HEK293 (cell line): ENCODE results near the gene UBE2G2.

Source experiments
- CTCF ChIA-PET: fragments of 350-600 bp; formaldehyde crosslinking; extraction: SDS; loops from one replicate; lab custom pipeline; 2021; ENCODE audit warnings: antibody characterized with exemption; lab: Yijun Ruan, JAX
- POLR2A ChIA-PET: fragments of 300-600 bp; formaldehyde crosslinking; extraction: SDS; loops from one replicate; lab custom pipeline; 2020; ENCODE audit warnings: antibody characterized with exemption, inconsistent platforms; lab: Yijun Ruan, JAX
- H3K27ac ChIP-seq: fragments of 200-500 bp; sonication (Bioruptor generic); 2 replicates; pipeline ENCODE4 v1.5.1; 2014; ENCODE audit warnings: low read depth, low read length, control low read depth, inconsistent platforms; ENCODE audit errors: extremely low read depth
- H3K36me3 ChIP-seq, 2 experiments: fragments of 200-500 bp in 1 of 2; sonication (Bioruptor generic) in 1 of 2; 1 replicate in 1 of 2; 2 replicates in 1 of 2; pipeline ENCODE4 v1.5.1; 2014 to 2017; ENCODE audit warnings: inconsistent platforms in 2 of 2, low read length in 2 of 2; ENCODE audit not compliant: control insufficient read depth in 2 of 2, insufficient read depth in 1 of 2
- H3K4me1 ChIP-seq: fragments of 200-500 bp; sonication (Bioruptor generic); 2 replicates; pipeline ENCODE4 v1.5.1; 2014; ENCODE audit warnings: mild to moderate bottlenecking, low read length, inconsistent platforms; ENCODE audit not compliant: control insufficient read depth, insufficient read depth
- H3K4me3 ChIP-seq: 2 replicates; pipeline ENCODE4 v1.5.1; 2011; ENCODE audit warnings: low read depth, mild to moderate bottlenecking, control low read depth, low read length, moderate library complexity
- H3K9me3 ChIP-seq: fragments of 200-500 bp; sonication (Bioruptor generic); 2 replicates; pipeline ENCODE4 v1.5.1; 2014; ENCODE audit warnings: low read depth, low read length, inconsistent platforms; ENCODE audit not compliant: control insufficient read depth, insufficient read depth
- KLF1 ChIP-seq: fragments of 450-650 bp; formaldehyde crosslinking; IDR thresholded peaks from 2 replicates; pipeline ENCODE4 v1.5.1; 2016; ENCODE audit warnings: missing biosample characterization, missing genetic modification characterization
- ZBTB17 ChIP-seq: fragments of 450-650 bp; formaldehyde crosslinking; IDR thresholded peaks from 2 replicates; pipeline ENCODE4 v1.5.1; 2016; ENCODE audit warnings: missing biosample characterization, missing genetic modification characterization
- ZBTB21 ChIP-seq: fragments of 450-650 bp; formaldehyde crosslinking; IDR thresholded peaks from 2 replicates; pipeline ENCODE4 v1.5.1; 2017; ENCODE audit warnings: missing biosample characterization, missing genetic modification characterization
- ZBTB8A ChIP-seq: fragments of 450-650 bp; formaldehyde crosslinking; IDR thresholded peaks from 2 replicates; pipeline ENCODE4 v1.5.1; 2016; ENCODE audit warnings: missing biosample characterization, missing genetic modification characterization
- ZFHX2 ChIP-seq: fragments of 450-650 bp; formaldehyde crosslinking; conservative IDR thresholded peaks from 2 replicates; pipeline ENCODE4 v1.5.1; 2016; ENCODE audit warnings: missing biosample characterization, missing genetic modification characterization
- ZNF10 ChIP-seq: fragments of 450-650 bp; formaldehyde crosslinking; IDR thresholded peaks from 2 replicates; pipeline ENCODE4 v1.5.1; 2017; ENCODE audit warnings: missing biosample characterization, missing genetic modification characterization
- ZNF16 ChIP-seq: fragments of 450-650 bp; formaldehyde crosslinking; IDR thresholded peaks from 2 replicates; pipeline ENCODE4 v1.5.1; 2016; ENCODE audit warnings: low read depth, missing biosample characterization, missing genetic modification characterization
- ZNF24 ChIP-seq: fragments of 450-650 bp; formaldehyde crosslinking; IDR thresholded peaks from 2 replicates; pipeline ENCODE4 v1.5.1; 2016; ENCODE audit warnings: missing biosample characterization, missing genetic modification characterization
- ZNF274 ChIP-seq, 2 experiments: fragments of 200-500 bp in 1 of 2; fragments of 450-650 bp in 1 of 2; sonication (Bioruptor generic) in 1 of 2; formaldehyde crosslinking in 1 of 2; IDR thresholded peaks; 2 replicates each; pipeline versions ENCODE4 v1.5.1 to v1.6.1; 2014 to 2016; ENCODE audit warnings: borderline replicate concordance in 1 of 2, inconsistent platforms in 1 of 2, low read length in 1 of 2, missing biosample characterization in 1 of 2, missing genetic modification characterization in 1 of 2
- ZNF48 ChIP-seq: fragments of 450-650 bp; formaldehyde crosslinking; IDR thresholded peaks from 2 replicates; pipeline ENCODE4 v1.5.1; 2016; ENCODE audit warnings: missing biosample characterization, missing genetic modification characterization
- ZNF600 ChIP-seq: fragments of 450-650 bp; formaldehyde crosslinking; IDR thresholded peaks from 2 replicates; pipeline ENCODE4 v1.5.1; 2016; ENCODE audit warnings: missing biosample characterization, missing genetic modification characterization
- ZNF629 ChIP-seq: fragments of 450-650 bp; formaldehyde crosslinking; IDR thresholded peaks from 2 replicates; pipeline ENCODE4 v1.5.1; 2017; ENCODE audit warnings: missing biosample characterization, missing genetic modification characterization
- ZNF76 ChIP-seq: fragments of 450-650 bp; formaldehyde crosslinking; IDR thresholded peaks from 2 replicates; pipeline ENCODE4; 2016; ENCODE audit warnings: low read depth, missing biosample characterization, missing genetic modification characterization, borderline replicate concordance
- TF ChIP-seq, protein P1 (sequence below): fragments of 450-650 bp; formaldehyde crosslinking; IDR thresholded peaks from 2 replicates; pipeline ENCODE4 v1.5.1; 2016; ENCODE audit warnings: missing biosample characterization, missing genetic modification characterization
- TF ChIP-seq, protein P2 (sequence below): fragments of 450-650 bp; formaldehyde crosslinking; conservative IDR thresholded peaks from 2 replicates; pipeline ENCODE4 v1.5.1; 2016; ENCODE audit warnings: low read depth, missing biosample characterization, missing genetic modification characterization
- TF ChIP-seq, protein P3 (sequence below): fragments of 450-650 bp; formaldehyde crosslinking; IDR thresholded peaks from 2 replicates; pipeline ENCODE4 v1.5.0; 2017; ENCODE audit warnings: missing biosample characterization, missing genetic modification characterization, borderline replicate concordance

UBE2G2 gene

DNA sequence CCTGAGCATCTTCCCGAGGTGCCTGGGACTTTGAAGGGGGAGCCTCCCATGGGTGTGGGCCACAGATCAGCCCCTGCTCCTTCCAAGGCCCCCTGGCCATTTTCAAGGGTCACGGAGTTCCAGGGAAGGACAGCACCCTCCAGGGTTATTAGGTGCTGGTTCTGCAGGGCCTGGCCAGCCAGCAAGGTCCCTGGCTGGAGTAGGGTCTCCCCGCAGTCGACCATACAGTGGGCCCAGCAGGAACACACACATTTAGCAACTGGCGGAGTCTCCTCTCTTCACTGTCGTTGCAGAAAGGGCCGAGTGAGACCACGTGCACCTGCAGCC lies 34.0 kb upstream of the UBE2G2 start:
- POLR2A ChIA-PET = no interaction called here
- Histone ChIP-seq H3K9me3 (no peaks in the 10 kb centered on the region), H3K27ac (no peak overlapping the region), H3K36me3 (no peaks in the 10 kb centered on the region), H3K4me3 (no peak overlapping the region), H3K4me1 (no peaks in the 10 kb centered on the region)
- CTCF ChIA-PET = no interaction called here
- TF ChIP-seq ZBTB8A (tag by site-specific recombination) = no peak
- peak; percentile 84 for TF ChIP-seq KLF1 (tag by site-specific recombination)

DNA sequence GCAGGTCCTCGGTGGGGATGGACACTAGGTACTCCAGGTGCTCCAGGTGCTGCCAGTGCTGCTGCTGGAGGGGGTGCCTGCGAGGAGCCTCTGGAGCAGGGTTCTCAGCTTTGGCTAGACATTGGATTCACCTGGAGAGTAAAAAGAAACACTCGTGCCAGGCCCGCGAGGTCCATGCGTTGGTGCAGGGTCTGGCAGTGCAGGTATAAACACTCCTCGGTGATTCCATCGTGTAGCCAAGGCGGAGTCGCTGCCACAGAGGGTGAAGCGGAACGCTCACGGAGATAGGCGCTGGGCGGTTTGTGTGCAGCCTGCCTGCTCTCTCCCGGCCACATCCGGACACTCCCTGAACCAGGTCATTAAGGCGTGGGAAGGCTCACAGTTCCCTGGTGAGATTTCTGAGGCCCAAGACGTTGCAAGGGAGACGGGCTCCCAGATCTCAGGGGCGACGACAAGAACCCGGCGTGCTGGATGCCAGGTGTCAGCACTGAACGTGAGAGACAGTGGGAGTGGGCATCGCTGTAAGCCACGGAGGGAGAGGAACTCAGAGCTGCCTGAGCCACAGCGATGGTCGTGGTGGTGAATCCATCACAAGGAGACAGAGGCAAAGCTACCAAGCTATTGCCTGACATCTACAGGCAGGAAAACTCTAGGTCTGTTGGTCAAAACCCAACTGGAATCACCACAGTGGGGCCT lies 33.5 kb upstream of the UBE2G2 start:
- TF ChIP-seq ZNF48 (tag by site-specific recombination) (no peak), ZNF600 (tag by site-specific recombination) (0 out of 2 replicates have a peak, but pooled peaks have one; percentile 20)
- TF ChIP-seq, protein P1, sequence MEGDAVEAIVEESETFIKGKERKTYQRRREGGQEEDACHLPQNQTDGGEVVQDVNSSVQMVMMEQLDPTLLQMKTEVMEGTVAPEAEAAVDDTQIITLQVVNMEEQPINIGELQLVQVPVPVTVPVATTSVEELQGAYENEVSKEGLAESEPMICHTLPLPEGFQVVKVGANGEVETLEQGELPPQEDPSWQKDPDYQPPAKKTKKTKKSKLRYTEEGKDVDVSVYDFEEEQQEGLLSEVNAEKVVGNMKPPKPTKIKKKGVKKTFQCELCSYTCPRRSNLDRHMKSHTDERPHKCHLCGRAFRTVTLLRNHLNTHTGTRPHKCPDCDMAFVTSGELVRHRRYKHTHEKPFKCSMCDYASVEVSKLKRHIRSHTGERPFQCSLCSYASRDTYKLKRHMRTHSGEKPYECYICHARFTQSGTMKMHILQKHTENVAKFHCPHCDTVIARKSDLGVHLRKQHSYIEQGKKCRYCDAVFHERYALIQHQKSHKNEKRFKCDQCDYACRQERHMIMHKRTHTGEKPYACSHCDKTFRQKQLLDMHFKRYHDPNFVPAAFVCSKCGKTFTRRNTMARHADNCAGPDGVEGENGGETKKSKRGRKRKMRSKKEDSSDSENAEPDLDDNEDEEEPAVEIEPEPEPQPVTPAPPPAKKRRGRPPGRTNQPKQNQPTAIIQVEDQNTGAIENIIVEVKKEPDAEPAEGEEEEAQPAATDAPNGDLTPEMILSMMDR (tag by site-specific recombination) = 0 out of 2 replicates have a peak, but pooled peaks have one; percentile 26
- ChIA-PET CTCF (no interaction called here), POLR2A (no interaction called here)
- no peaks in the 10 kb centered on the region for H3K4me1 ChIP-seq
- no peaks in the 10 kb centered on the region for H3K36me3 ChIP-seq
- H3K9me3 ChIP-seq = no peaks in the 10 kb centered on the region
- no peak overlapping the region for H3K4me3 ChIP-seq
- H3K27ac ChIP-seq = no peak overlapping the region

DNA sequence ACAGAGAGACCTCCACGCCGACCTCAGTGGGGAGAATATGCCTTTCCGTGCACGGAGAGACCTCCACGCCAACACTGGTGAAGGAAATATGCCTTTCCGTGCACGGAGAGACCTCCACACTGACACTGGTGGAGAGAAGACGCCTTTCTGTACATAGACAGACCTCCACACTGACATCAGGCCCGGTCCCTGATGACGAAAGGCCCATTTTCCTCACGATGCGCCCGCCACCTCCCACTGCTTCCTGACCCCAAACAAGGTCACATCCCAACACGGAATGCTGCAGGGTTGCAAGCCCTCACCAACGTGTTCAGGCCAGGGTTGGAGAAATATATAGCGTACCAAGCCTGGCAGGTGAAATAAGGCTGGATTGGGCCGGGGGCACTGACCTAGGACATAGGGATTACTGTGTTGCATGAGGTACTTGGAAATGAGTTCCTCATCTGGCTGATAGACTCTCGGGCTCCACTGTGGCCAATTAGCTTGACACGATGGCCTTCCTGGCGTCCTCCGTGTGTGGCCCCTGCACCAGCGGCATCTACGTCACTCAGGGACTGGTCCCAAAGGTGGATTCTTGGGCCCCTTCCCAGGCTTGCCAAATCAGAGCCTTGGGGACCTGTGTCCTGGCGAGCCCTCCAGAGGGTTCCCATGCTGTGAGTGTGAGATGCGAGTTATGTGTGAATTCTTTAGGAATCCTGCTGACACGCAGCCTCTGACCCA lies 32.8 kb upstream of the UBE2G2 start:
- ChIA-PET POLR2A (no interaction called here), CTCF (no interaction called here)
- Histone ChIP-seq H3K9me3 (no peaks in the 10 kb centered on the region), H3K4me1 (no peaks in the 10 kb centered on the region), H3K4me3 (no peak overlapping the region), H3K36me3 (no peaks in the 10 kb centered on the region), H3K27ac (no peak overlapping the region)
- TF ChIP-seq, protein P1 (tag by site-specific recombination) = no peak
- TF ChIP-seq ZBTB21 (tag by site-specific recombination) (no peak), ZNF10 (tag by site-specific recombination) (no peak), ZFHX2 (no peak), ZNF76 (no peak), ZNF16 (tag by site-specific recombination) (no peak), ZNF24 (tag by site-specific recombination) (no peak), ZNF274 (IDR thresholded peaks at IDR 0.05; ENCODE audit: low read length) (no peak), ZNF274 (tag by site-specific recombination; IDR thresholded peaks at IDR 0.05; ENCODE audit: borderline replicate concordance) (no peak), ZNF629 (no peak), ZBTB17 (tag by site-specific recombination) (no peak)
- TF ChIP-seq, protein P2, sequence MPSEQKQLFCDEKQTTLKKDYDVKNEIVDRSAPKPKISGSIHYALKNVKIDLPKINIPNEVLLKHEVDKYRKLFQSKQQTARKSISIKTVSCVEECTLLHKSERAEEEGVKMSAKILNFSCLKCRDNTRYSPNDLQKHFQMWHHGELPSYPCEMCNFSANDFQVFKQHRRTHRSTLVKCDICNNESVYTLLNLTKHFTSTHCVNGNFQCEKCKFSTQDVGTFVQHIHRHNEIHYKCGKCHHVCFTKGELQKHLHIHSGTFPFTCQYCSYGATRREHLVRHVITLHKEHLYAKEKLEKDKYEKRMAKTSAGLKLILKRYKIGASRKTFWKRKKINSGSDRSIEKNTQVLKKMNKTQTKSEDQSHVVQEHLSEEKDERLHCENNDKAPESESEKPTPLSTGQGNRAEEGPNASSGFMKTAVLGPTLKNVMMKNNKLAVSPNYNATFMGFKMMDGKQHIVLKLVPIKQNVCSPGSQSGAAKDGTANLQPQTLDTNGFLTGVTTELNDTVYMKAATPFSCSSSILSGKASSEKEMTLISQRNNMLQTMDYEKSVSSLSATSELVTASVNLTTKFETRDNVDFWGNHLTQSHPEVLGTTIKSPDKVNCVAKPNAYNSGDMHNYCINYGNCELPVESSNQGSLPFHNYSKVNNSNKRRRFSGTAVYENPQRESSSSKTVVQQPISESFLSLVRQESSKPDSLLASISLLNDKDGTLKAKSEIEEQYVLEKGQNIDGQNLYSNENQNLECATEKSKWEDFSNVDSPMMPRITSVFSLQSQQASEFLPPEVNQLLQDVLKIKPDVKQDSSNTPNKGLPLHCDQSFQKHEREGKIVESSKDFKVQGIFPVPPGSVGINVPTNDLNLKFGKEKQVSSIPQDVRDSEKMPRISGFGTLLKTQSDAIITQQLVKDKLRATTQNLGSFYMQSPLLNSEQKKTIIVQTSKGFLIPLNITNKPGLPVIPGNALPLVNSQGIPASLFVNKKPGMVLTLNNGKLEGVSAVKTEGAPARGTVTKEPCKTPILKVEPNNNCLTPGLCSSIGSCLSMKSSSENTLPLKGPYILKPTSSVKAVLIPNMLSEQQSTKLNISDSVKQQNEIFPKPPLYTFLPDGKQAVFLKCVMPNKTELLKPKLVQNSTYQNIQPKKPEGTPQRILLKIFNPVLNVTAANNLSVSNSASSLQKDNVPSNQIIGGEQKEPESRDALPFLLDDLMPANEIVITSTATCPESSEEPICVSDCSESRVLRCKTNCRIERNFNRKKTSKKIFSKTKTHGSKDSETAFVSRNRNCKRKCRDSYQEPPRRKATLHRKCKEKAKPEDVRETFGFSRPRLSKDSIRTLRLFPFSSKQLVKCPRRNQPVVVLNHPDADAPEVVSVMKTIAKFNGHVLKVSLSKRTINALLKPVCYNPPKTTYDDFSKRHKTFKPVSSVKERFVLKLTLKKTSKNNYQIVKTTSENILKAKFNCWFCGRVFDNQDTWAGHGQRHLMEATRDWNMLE (tag by site-specific recombination) = no peak
- TF ChIP-seq, protein P3, sequence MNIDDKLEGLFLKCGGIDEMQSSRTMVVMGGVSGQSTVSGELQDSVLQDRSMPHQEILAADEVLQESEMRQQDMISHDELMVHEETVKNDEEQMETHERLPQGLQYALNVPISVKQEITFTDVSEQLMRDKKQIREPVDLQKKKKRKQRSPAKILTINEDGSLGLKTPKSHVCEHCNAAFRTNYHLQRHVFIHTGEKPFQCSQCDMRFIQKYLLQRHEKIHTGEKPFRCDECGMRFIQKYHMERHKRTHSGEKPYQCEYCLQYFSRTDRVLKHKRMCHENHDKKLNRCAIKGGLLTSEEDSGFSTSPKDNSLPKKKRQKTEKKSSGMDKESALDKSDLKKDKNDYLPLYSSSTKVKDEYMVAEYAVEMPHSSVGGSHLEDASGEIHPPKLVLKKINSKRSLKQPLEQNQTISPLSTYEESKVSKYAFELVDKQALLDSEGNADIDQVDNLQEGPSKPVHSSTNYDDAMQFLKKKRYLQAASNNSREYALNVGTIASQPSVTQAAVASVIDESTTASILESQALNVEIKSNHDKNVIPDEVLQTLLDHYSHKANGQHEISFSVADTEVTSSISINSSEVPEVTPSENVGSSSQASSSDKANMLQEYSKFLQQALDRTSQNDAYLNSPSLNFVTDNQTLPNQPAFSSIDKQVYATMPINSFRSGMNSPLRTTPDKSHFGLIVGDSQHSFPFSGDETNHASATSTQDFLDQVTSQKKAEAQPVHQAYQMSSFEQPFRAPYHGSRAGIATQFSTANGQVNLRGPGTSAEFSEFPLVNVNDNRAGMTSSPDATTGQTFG (tag by site-specific recombination) = no peak
